HepG2 (cell line): ENCODE measurements around the gene UGT1A8. TPM values are rescaled to one million over a fixed set of nuclear protein-coding genes. Genes with fewer than 3 reads are reported as not detected.

ENCODE experiments used
- ARHGAP35 ChIP-seq: sonication (generic); formaldehyde crosslinking; IDR thresholded peaks from 2 replicates; pipeline ENCODE4 v1.9.0; 2022; ENCODE audit warnings: mild to moderate bottlenecking, inconsistent platforms, moderate library complexity, missing genetic modification reagents, borderline replicate concordance
- ELK4 ChIP-seq: sonication (generic); formaldehyde crosslinking; IDR thresholded peaks from 2 replicates; pipeline ENCODE4 v1.9.0; 2021; ENCODE audit warnings: missing genetic modification reagents, borderline replicate concordance
- ETV6 ChIP-seq: sonication (generic); formaldehyde crosslinking; conservative IDR thresholded peaks from 2 replicates; pipeline ENCODE4 v1.4.0; 2020; ENCODE audit warnings: missing genetic modification reagents
- GLI4 ChIP-seq: sonication (generic); formaldehyde crosslinking; IDR thresholded peaks from 2 replicates; pipeline ENCODE4 v1.5.1; 2020; ENCODE audit warnings: missing genetic modification reagents, mild to moderate bottlenecking, moderate library complexity, borderline replicate concordance
- KLF13 ChIP-seq: sonication (generic); formaldehyde crosslinking; IDR thresholded peaks from 2 replicates; pipeline ENCODE4 v1.4.0; 2020; ENCODE audit warnings: mild to moderate bottlenecking, missing genetic modification reagents
- MBD4 ChIP-seq: IDR thresholded peaks from 2 replicates; pipeline ENCODE4 v1.6.1; 2012; ENCODE audit warnings: low read length, inconsistent platforms, borderline replicate concordance
- MBNL3 ChIP-seq: fragments of 250-450 bp; sonication (Bioruptor Pico); conservative IDR thresholded peaks from 2 replicates; pipeline ENCODE4 v1.8.0; 2022; ENCODE audit warnings: mild to moderate bottlenecking, inconsistent platforms
- NR2F1 ChIP-seq, 2 experiments: fragments of 450-650 bp in 1 of 2; formaldehyde crosslinking in 1 of 2; IDR thresholded peaks; 2 replicates each; pipeline versions ENCODE4 v1.5.0 to v1.6.1; 2016 to 2020; ENCODE audit warnings: mild to moderate bottlenecking in 1 of 2, missing compliant biosample characterization in 1 of 2, missing genetic modification reagents in 1 of 2, moderate library complexity in 1 of 2
- PITX1 ChIP-seq: sonication (generic); formaldehyde crosslinking; IDR thresholded peaks from 2 replicates; pipeline ENCODE4 v1.5.1; 2020; ENCODE audit warnings: mild to moderate bottlenecking, missing genetic modification reagents
- RAD21 ChIP-seq: fragments of 450-650 bp; formaldehyde crosslinking; IDR thresholded peaks from 2 replicates; pipeline ENCODE4 v1.5.0; 2020; ENCODE audit warnings: mild to moderate bottlenecking
- SNAPC5 ChIP-seq: sonication (generic); formaldehyde crosslinking; IDR thresholded peaks from 2 replicates; pipeline ENCODE4 v1.8.1; 2023; ENCODE audit warnings: mild to moderate bottlenecking, missing genetic modification reagents, borderline replicate concordance
- STAG1 ChIP-seq: sonication (generic); formaldehyde crosslinking; IDR thresholded peaks from 2 replicates; pipeline ENCODE4 v1.4.0; 2020; ENCODE audit warnings: missing genetic modification reagents
- ZMYM4 ChIP-seq: sonication (generic); formaldehyde crosslinking; IDR thresholded peaks from 2 replicates; pipeline ENCODE4 v1.8.1; 2023; ENCODE audit warnings: mild to moderate bottlenecking, missing genetic modification reagents
- ZNF30 ChIP-seq: sonication (generic); formaldehyde crosslinking; IDR thresholded peaks from 2 replicates; pipeline ENCODE4 v1.5.0; 2020; ENCODE audit warnings: mild to moderate bottlenecking, missing genetic modification reagents
- ZNF34 ChIP-seq: sonication (generic); formaldehyde crosslinking; IDR thresholded peaks from 2 replicates; pipeline ENCODE4 v1.4.0; 2020; ENCODE audit warnings: mild to moderate bottlenecking, missing genetic modification reagents, borderline replicate concordance
- ZNF407 ChIP-seq: sonication (generic); formaldehyde crosslinking; IDR thresholded peaks from one replicate; pipeline ENCODE4 v1.5.1; 2020; ENCODE audit warnings: mild to moderate bottlenecking, missing genetic modification reagents; ENCODE audit errors: not compliant biosample characterization
- ZNF607 ChIP-seq: sonication (generic); formaldehyde crosslinking; IDR thresholded peaks from 2 replicates; pipeline ENCODE4 v1.5.1; 2020; ENCODE audit warnings: missing genetic modification reagents, mild to moderate bottlenecking, borderline replicate concordance
- polyA plus RNA-seq, 8 experiments: library from polyadenylated mRNA; depleted of rRNA in 3 of 8; stranded (reverse) in 7 of 8; unstranded in 1 of 8; fragments of >200 nt; fragmentation: Illumina TruSeq in 4 of 8; extraction: Trizol in 4 of 8; gene quantifications; 2 replicates each; pipeline versions ENCODE4 v1.2.1 to v1.2.3, GENCODE V29; 2011 to 2016; ENCODE audit warnings: low read depth in 4 of 8, missing spikeins in 1 of 8, mixed read lengths in 1 of 8; ENCODE audit not compliant: insufficient read depth in 1 of 8
- total RNA-seq, 5 experiments: library from RNA; depleted of rRNA; stranded (reverse); fragments of >200 nt; fragmentation: Illumina TruSeq; extraction: Trizol; gene quantifications; 2 replicates each; pipeline ENCODE4 v1.2.3, GENCODE V29; 2016; ENCODE audit warnings: low read depth in 1 of 5
- TF ChIP-seq, protein P1 (sequence below): sonication (generic); formaldehyde crosslinking; IDR thresholded peaks from 2 replicates; pipeline ENCODE4 v1.4.0; 2020; ENCODE audit warnings: mild to moderate bottlenecking, missing genetic modification reagents

The UGT1A8 gene
- total and polyA plus RNA-seq, 2 of the 13 experiments (the other 11 are each of a cell fraction or from before 2014, with no cell fraction given) = not detected

DNA sequence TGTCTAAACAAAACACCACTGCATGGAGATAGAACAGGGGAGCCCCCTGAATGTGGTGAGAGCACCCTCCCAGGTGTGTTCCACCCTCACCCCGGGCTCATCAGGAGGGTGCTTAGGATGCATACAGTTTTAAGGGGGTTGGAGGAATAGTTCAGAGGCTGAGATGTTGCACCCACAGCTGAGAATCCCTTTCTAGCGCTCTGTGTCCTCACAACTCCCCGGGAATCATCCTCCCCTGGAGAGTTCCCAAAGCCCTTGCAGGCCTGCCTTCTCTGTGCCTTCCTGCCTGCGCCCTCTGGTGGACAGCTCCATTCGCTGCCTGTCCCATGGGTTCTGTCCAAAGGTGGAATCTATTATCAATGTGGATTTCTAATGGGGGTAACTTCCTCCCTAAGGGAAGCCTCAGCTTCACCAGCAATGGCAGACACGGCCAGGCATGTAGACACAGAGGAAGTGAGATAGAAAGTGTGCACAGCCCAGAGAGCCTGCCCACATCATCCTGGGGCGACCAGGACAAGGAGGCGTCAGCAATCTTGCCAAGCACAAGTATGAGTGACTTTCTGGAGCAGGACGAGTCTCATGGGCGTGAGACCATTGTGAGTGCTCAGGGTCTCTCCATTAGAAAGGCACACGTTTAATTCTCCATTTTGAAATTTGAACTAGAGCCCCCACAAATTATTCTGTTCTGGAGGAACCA lies 94.0 kb downstream of the UGT1A8 start (continued):
- TF ChIP-seq, protein P1, sequence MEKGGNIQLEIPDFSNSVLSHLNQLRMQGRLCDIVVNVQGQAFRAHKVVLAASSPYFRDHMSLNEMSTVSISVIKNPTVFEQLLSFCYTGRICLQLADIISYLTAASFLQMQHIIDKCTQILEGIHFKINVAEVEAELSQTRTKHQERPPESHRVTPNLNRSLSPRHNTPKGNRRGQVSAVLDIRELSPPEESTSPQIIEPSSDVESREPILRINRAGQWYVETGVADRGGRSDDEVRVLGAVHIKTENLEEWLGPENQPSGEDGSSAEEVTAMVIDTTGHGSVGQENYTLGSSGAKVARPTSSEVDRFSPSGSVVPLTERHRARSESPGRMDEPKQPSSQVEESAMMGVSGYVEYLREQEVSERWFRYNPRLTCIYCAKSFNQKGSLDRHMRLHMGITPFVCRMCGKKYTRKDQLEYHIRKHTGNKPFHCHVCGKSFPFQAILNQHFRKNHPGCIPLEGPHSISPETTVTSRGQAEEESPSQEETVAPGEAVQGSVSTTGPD (CRISPR knock-in tag) = no peak
- TF ChIP-seq ELK4 (CRISPR knock-in tag) = no peak
- peak; percentile 86 for TF ChIP-seq RAD21 (CRISPR knock-in tag)
- TF ChIP-seq ZNF407 (CRISPR knock-in tag) = no peak
- no peak for TF ChIP-seq ZNF34 (CRISPR knock-in tag)
- no peak for TF ChIP-seq SNAPC5
- no peak for TF ChIP-seq ETV6 (CRISPR knock-in tag)
- no peak for TF ChIP-seq ARHGAP35
- no peak; the same call in 1 of the 2 replicates for TF ChIP-seq ZMYM4 (CRISPR knock-in tag)
- TF ChIP-seq ZNF30 (CRISPR knock-in tag) = no peak
- no peak for TF ChIP-seq ZNF607 (CRISPR knock-in tag)
- 0 out of 2 replicates have a peak, but pooled peaks have one; percentile 51 for TF ChIP-seq GLI4 (CRISPR knock-in tag)
- TF ChIP-seq MBD4 = no peak
- no peak for TF ChIP-seq MBNL3
- no peak for TF ChIP-seq NR2F1 (CRISPR knock-in tag; IDR thresholded peaks at IDR 0.05)
- peak; percentile 87 for TF ChIP-seq STAG1 (CRISPR knock-in tag)
- TF ChIP-seq PITX1 = 0 out of 2 replicates have a peak, but pooled peaks have one; percentile 16
- no peak for TF ChIP-seq KLF13 (CRISPR knock-in tag)
